RWPE2 (cell line): ENCODE results near the gene OR4K15.

Experiments
- ATAC-seq: fragments of 200-7000 bp; cut with Tn5 transposase; 3 replicates; pipeline ENCODE4 v1.9.1; 2021; ENCODE audit warnings: low read depth
- DNase-seq: peaks from one replicate; pipeline ENCODE4 v3.0.0-alpha.2; 2020; ENCODE audit warnings: low spot score
- H3K27ac ChIP-seq: fragments of 450-650 bp; 2 replicates; pipeline ENCODE4 v1.5.1; 2017; ENCODE audit warnings: mild to moderate bottlenecking; ENCODE audit not compliant: poor library complexity, severe bottlenecking
- H3K27me3 ChIP-seq: fragments of 250-450 bp; sonication (Bioruptor Pico); 2 replicates; pipeline ENCODE4 v1.5.1; 2021; ENCODE audit warnings: mild to moderate bottlenecking, moderate library complexity; ENCODE audit not compliant: insufficient read depth, poor library complexity, severe bottlenecking
- H3K36me3 ChIP-seq: fragments of 250-450 bp; sonication (Bioruptor Pico); 2 replicates; pipeline ENCODE4 v1.5.1; 2020; ENCODE audit warnings: low read depth, mild to moderate bottlenecking, moderate library complexity
- H3K4me1 ChIP-seq: fragments of 250-450 bp; sonication (Bioruptor Pico); 2 replicates; pipeline ENCODE4 v1.5.1; 2021; ENCODE audit warnings: mild to moderate bottlenecking, moderate library complexity; ENCODE audit not compliant: insufficient read depth, poor library complexity, severe bottlenecking
- H3K4me3 ChIP-seq: fragments of 250-450 bp; sonication (Bioruptor Pico); 2 replicates; pipeline ENCODE4 v1.5.1; 2021; ENCODE audit warnings: mild to moderate bottlenecking, moderate library complexity; ENCODE audit not compliant: severe bottlenecking
- H3K9me3 ChIP-seq: fragments of 250-450 bp; sonication (Bioruptor Pico); 2 replicates; pipeline ENCODE4 v1.5.1; 2021; ENCODE audit warnings: mild to moderate bottlenecking, moderate library complexity; ENCODE audit not compliant: severe bottlenecking
- TF ChIP-seq, protein P1 (sequence below): fragments of 450-650 bp; IDR thresholded peaks from one replicate; pipeline ENCODE4 v1.5.1; 2017; ENCODE audit warnings: mild to moderate bottlenecking, moderate library complexity; ENCODE audit not compliant: poor library complexity, severe bottlenecking

OR4K15 gene, protein sequence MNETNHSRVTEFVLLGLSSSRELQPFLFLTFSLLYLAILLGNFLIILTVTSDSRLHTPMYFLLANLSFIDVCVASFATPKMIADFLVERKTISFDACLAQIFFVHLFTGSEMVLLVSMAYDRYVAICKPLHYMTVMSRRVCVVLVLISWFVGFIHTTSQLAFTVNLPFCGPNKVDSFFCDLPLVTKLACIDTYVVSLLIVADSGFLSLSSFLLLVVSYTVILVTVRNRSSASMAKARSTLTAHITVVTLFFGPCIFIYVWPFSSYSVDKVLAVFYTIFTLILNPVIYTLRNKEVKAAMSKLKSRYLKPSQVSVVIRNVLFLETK

DNA sequence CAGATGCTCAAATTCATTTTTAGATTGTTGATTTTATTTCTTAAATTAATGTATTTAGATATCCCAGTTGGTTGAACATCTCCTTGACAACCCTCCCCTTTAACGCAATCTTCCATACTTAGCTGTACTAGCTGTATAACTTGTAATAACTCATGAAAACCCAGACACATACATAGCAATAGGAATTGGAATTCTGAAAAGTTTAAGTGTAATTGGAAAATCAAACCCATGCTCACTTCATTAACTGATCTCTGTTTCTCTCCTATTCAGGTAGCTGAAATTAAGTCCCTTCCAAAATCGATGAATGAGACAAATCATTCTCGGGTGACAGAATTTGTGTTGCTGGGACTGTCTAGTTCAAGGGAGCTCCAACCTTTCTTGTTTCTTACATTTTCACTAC lies at the start of gene OR4K15:
TSS of gene OR4K15 (plus strand) at position 301 of the 400 bp plus-strand sequence. CDS start at position 301, 0 bp downstream.
- TF ChIP-seq, protein P1, sequence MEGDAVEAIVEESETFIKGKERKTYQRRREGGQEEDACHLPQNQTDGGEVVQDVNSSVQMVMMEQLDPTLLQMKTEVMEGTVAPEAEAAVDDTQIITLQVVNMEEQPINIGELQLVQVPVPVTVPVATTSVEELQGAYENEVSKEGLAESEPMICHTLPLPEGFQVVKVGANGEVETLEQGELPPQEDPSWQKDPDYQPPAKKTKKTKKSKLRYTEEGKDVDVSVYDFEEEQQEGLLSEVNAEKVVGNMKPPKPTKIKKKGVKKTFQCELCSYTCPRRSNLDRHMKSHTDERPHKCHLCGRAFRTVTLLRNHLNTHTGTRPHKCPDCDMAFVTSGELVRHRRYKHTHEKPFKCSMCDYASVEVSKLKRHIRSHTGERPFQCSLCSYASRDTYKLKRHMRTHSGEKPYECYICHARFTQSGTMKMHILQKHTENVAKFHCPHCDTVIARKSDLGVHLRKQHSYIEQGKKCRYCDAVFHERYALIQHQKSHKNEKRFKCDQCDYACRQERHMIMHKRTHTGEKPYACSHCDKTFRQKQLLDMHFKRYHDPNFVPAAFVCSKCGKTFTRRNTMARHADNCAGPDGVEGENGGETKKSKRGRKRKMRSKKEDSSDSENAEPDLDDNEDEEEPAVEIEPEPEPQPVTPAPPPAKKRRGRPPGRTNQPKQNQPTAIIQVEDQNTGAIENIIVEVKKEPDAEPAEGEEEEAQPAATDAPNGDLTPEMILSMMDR: no peak

DNA sequence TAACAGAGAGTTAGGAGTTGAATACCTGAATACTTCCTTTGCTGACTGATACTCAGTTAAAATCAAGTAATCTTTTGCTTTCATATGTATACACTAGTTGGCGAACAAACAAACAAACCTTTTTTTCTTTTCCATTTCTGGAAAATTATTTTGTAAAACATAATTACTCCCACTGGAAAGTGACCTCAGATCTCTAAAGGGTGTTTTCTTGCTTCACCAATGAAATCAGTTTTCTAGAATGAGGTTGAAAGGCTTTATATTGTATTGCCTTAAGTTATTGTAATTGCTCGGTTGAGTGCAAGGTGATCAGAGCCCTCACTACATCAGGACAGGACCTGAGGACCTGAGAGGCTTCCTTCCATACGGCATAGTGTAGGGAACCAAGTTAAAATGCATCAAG lies 44.8 kb upstream of the OR4K15 start, which contains the start of gene OR4K1:
TSS of gene OR4K1 (plus strand) at position 301 of the 400 bp plus-strand sequence. CDS start 4,750 bp downstream, outside the sequence.
- Histone ChIP-seq H3K9me3 (no peaks in the 10 kb centered on the region), H3K36me3 (no peaks in the 10 kb centered on the region), H3K27ac (no peak within 1 kb of the TSS), H3K27me3 (peaks cover 26% of the 10 kb centered on the region), H3K4me1 (no peaks in the 10 kb centered on the region), H3K4me3 (no peak within 1 kb of the TSS)
- no peak for DNase-seq
- TF ChIP-seq, protein P1: no peak
- no peak for ATAC-seq

More for the DNA sequence above, at the start of gene OR4K15:
- Histone ChIP-seq H3K27ac (no peak within 1 kb of the TSS), H3K27me3 (peaks cover 14% of the 10 kb centered on the region), H3K4me1 (no peaks in the 10 kb centered on the region), H3K36me3 (no peaks in the 10 kb centered on the region), H3K9me3 (no peaks in the 10 kb centered on the region), H3K4me3 (no peak within 1 kb of the TSS)
- DNase-seq (no peak), ATAC-seq (no peak)

DNA sequence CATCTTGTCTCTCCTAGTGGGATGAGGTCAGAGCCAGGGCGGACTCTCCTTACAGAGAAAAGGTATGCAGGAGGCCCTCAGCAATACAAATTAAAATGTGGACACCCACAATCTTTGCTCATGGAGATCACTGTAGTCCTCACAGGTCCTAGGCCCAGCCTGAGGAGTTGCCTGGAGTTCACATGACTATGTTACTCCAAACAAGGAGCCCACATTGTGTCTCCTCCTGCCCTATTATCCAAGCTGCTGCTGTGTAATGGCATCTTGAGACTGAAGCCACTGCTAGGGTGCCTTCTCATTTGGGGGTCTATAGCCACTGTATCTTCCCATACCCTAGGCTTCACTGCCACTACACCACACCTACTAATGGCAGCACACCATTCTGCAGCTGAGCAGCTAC lies 33.7 kb upstream of the OR4K15 start:
- DNase-seq: no peak
- TF ChIP-seq, protein P1: no peak
- no peak for ATAC-seq
- Histone ChIP-seq H3K4me3 (no peak overlapping the region), H3K4me1 (no peaks in the 10 kb centered on the region), H3K36me3 (no peaks in the 10 kb centered on the region), H3K27ac (no peak overlapping the region), H3K27me3 (peaks cover 10% of the 10 kb centered on the region), H3K9me3 (no peaks in the 10 kb centered on the region)

DNA sequence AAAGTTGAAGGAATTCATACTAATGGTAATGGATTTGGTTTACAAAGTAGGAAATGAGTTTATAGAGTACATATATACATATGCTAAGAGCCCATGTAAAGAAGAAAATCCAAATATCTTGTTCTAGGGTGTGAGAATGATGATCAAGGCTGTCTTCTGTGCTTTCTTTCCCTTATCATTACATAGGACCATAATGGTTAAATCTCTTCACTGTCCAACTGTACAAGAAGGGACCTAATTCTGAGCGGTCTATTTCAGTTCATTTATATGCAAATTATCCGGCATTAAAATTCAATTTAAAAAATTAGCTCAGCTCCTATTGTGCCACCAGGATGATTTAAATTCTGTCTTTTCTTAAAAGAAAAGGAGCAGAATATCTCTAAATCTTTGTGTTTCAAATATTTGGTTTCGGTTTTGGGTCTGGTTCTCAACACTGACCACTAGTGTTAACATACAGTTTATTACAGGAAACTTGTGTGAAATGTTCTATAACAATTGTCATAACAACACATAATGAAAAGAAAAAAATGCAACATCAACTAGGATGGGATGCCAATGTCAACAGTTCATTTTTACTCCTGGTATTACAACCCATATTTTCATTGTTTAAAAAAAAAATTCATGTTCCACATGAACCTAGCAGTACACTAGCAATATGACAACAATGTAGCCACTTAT lies 27.8 kb upstream of the OR4K15 start:
- H3K27ac ChIP-seq: no peak overlapping the region
- H3K36me3 ChIP-seq: no peaks in the 10 kb centered on the region
- peaks cover 2% of the 10 kb centered on the region for H3K9me3 ChIP-seq
- H3K27me3 ChIP-seq: peaks cover 16% of the 10 kb centered on the region
- no peak overlapping the region for H3K4me3 ChIP-seq
- ATAC-seq (peak; percentile 45; the same call in 1 of the 3 replicates), DNase-seq (no peak)
- no peaks in the 10 kb centered on the region for H3K4me1 ChIP-seq
- TF ChIP-seq, protein P1: no peak
